ENCODE results near the gene TGIF1.

TGIF1 gene

GRCh38 chr18:3434685-3435084, 15.3 kb upstream of the TGIF1 start:
- no peak for DNase-seq (ENCODE audit: low spot score)

GRCh38 chr18:3440341-3440740, 9.6 kb upstream of the TGIF1 start:
- no peak for DNase-seq (ENCODE audit: low spot score)

- peak; percentile 70 for DNase-seq (ENCODE audit: low spot score)
These were observed 8.7 kb upstream of the TGIF1 start for GRCh38 chr18:3441290-3441689.

GRCh38 chr18:3442919-3443318, 7.1 kb upstream of the TGIF1 start:
- no peak for DNase-seq (ENCODE audit: low spot score)

- DNase-seq (ENCODE audit: low spot score), result no peak
These were observed 5.7 kb upstream of the TGIF1 start for GRCh38 chr18:3444296-3444695.

- DNase-seq (ENCODE audit: low spot score), result no peak
These were observed 5.0 kb upstream of the TGIF1 start for GRCh38 chr18:3444954-3445353.

GRCh38 chr18:3447068-3447894, 2.7 kb upstream of the TGIF1 start:
- DNase-seq (ENCODE audit: low spot score), result peak; percentile 68

- peak; percentile 92 for DNase-seq (ENCODE audit: low spot score)
These were observed 1.8 kb upstream of the TGIF1 start for GRCh38 chr18:3447895-3448837.

GRCh38 chr18:3448838-3449511, 997 bp upstream of the TGIF1 start:
- DNase-seq (ENCODE audit: low spot score), result peak; percentile 78

GRCh38 chr18:3449512-3450011, 410 bp upstream of the TGIF1 start:
- DNase-seq (ENCODE audit: low spot score), result no peak

GRCh38 chr18:3450799-3451182, 819 bp downstream of the TGIF1 start:
- DNase-seq (ENCODE audit: low spot score), result no peak

- peak; percentile 90 for DNase-seq (ENCODE audit: low spot score)
These were observed 1.4 kb downstream of the TGIF1 start for GRCh38 chr18:3451183-3451988.

GRCh38 chr18:3451989-3452749, 2.2 kb downstream of the TGIF1 start:
- DNase-seq (ENCODE audit: low spot score), result peak; percentile 35

GRCh38 chr18:3452750-3453539, 3.0 kb downstream of the TGIF1 start:
- DNase-seq (ENCODE audit: low spot score), result no peak

- DNase-seq (ENCODE audit: low spot score), result peak; percentile 62
These were observed 3.8 kb downstream of the TGIF1 start for GRCh38 chr18:3453540-3454364.

GRCh38 chr18:3454365-3455089, 4.6 kb downstream of the TGIF1 start:
- DNase-seq (ENCODE audit: low spot score), result peak; percentile 76

- no peak for DNase-seq (ENCODE audit: low spot score)
These were observed 5.2 kb downstream of the TGIF1 start for GRCh38 chr18:3455090-3455635.

Data from pons (tissue), 1 donor.